BJ (cell line): ENCODE results near the gene MAST2. TPM values are rescaled to one million over a fixed set of nuclear protein-coding genes. Genes with fewer than 3 reads are reported as not detected.
"Not testable (repeated sequence)": the region's sequence is repeated elsewhere in the genome, so short reads cannot be mapped to it uniquely, and the experiment has no call there.

Experiments
- CTCF ChIA-PET: fragments of 350-600 bp; formaldehyde crosslinking; extraction: SDS; loops from one replicate; lab custom pipeline; 2021; ENCODE audit warnings: antibody characterized with exemption, inconsistent platforms; lab: Yijun Ruan, JAX
- POLR2A ChIA-PET: fragments of 300-600 bp; sonication (Branson Sonifier 250); formaldehyde crosslinking; extraction: SDS; loops from one replicate; lab custom pipeline; 2021; ENCODE audit warnings: antibody characterized with exemption; lab: Charles Lee
- DNase-seq: peaks from one replicate; pipeline ENCODE4 v3.0.0-alpha.2; 2011; ENCODE audit warnings: low read depth
- H3K27me3 ChIP-seq: 2 replicates; pipeline ENCODE4 v1.6.0; 2011; ENCODE audit warnings: low read length; ENCODE audit not compliant: control insufficient read depth, insufficient read depth
- H3K36me3 ChIP-seq: 2 replicates; pipeline ENCODE4 v1.5.1; 2011; ENCODE audit warnings: low read length; ENCODE audit not compliant: control insufficient read depth, insufficient read depth
- H3K4me3 ChIP-seq: 2 replicates; pipeline ENCODE4 v1.5.1; 2011; ENCODE audit warnings: low read depth, mild to moderate bottlenecking, control low read depth, low read length
- polyA plus RNA-seq: library from polyadenylated mRNA; depleted of rRNA; stranded (reverse); fragments of >200 nt; gene quantifications from 2 replicates; pipeline ENCODE4 v1.2.3, GENCODE V29; 2011
- TF ChIP-seq, protein P1 (sequence below): IDR thresholded peaks from 2 replicates; pipeline ENCODE4 v1.5.1; 2011; ENCODE audit warnings: low read depth, mild to moderate bottlenecking, control low read depth, inconsistent platforms, low read length, moderate library complexity; ENCODE audit not compliant: insufficient read depth

Gene MAST2
- polyA plus RNA-seq, 1 experiment: 47.2 TPM

DNA sequence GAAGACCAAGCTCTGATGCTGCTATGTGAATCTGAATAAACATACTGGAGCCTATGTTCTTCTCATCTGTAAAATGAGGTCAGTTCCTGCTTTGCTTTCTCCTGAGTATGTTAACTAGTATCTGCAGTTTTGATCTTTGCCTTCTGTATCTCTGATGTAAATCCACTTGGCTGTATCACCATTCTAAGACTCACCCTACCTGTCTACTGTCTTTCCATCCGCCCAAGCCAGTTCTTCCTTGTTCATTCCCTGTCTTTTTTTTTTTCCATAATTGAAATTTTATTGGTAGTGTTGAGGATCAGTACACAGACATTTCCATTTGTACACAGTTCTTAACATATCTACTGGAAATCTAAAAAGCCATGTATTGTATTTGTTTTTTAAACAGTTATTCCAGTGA, 31.3 kb downstream of the MAST2 start:
- Histone ChIP-seq H3K27me3 (no peaks in the 10 kb centered on the region), H3K4me3 (no peak overlapping the region), H3K36me3 (no peaks in the 10 kb centered on the region)
- POLR2A ChIA-PET: no interaction called here
- TF ChIP-seq, protein P1, sequence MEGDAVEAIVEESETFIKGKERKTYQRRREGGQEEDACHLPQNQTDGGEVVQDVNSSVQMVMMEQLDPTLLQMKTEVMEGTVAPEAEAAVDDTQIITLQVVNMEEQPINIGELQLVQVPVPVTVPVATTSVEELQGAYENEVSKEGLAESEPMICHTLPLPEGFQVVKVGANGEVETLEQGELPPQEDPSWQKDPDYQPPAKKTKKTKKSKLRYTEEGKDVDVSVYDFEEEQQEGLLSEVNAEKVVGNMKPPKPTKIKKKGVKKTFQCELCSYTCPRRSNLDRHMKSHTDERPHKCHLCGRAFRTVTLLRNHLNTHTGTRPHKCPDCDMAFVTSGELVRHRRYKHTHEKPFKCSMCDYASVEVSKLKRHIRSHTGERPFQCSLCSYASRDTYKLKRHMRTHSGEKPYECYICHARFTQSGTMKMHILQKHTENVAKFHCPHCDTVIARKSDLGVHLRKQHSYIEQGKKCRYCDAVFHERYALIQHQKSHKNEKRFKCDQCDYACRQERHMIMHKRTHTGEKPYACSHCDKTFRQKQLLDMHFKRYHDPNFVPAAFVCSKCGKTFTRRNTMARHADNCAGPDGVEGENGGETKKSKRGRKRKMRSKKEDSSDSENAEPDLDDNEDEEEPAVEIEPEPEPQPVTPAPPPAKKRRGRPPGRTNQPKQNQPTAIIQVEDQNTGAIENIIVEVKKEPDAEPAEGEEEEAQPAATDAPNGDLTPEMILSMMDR: no peak
- CTCF ChIA-PET: no interaction called here
- no peak for DNase-seq

DNA sequence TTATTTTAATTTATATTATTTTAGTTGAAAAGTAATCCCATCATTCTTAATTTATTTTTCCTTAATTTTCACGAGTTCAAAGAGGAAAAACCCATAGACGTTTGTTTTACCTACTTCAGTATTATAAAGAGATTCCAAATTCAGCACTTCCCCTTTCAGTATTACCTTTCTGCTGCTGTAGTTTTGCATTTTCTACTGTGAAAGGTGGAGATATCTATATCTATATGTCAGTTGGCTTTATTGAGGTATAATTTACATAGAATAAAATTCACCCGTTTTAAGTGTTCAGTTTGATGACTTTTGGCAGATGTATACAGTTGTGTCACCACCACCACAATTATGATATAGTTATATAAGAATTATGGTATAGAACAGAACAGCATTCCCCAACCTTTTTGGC, 33.0 kb downstream of the MAST2 start:
- no peak overlapping the region for H3K4me3 ChIP-seq
- no peak for DNase-seq
- H3K27me3 ChIP-seq: no peaks in the 10 kb centered on the region
- no peaks in the 10 kb centered on the region for H3K36me3 ChIP-seq
- TF ChIP-seq, protein P1: no peak
- POLR2A ChIA-PET: no interaction called here
- CTCF ChIA-PET: interaction anchor here (1.0 kb wide), 1 partner anchor 21 kb away, joined by 3 read pairs; no protein-coding TSS in a partner anchor

DNA sequence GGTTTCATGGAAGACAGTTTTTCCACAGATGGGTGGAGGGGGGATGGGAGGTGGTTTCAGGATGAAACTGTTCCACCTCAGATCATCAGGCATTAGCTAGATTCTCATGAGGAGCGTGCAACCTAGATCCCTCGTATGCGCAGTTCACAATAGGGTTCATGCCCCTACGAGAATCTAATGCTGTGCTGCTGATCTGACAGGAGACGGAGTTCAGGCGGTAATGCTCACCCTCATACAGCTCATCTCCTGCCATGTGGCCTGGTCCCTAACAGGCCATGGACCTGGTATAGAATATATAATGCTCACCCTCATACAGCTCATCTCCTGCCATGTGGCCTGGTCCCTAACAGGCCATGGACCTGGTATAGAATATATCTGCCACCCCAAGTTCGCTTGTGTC, 33.4 kb downstream of the MAST2 start:
- DNase-seq, H3K27me3 ChIP-seq, H3K4me3 ChIP-seq, H3K36me3 ChIP-seq, POLR2A ChIA-PET: not testable (repeated sequence)
- CTCF ChIA-PET: interaction anchor here (1.0 kb wide), 1 partner anchor 21 kb away, joined by 3 read pairs; no protein-coding TSS in a partner anchor

DNA sequence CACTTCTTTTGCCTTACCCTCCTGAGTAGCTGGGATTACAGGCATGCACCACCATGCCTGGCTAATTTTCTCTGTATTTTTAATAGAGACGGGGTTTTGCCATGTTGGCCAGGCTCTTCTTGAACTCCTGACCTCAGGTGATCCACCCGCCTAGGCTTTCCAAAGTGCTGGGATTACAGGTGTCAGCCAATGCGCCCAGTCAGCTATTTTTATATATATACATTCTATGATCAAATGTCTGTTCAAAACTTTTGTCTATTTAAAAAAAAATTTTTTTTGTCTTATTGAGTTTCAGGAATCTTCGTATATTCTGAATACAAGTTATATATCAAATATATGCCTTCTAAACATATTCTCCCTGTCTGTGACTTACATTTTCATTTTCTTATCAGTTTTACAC, 34.9 kb downstream of the MAST2 start:
- POLR2A ChIA-PET, H3K27me3 ChIP-seq, CTCF ChIA-PET, H3K36me3 ChIP-seq, H3K4me3 ChIP-seq, DNase-seq: not testable (repeated sequence)

DNA sequence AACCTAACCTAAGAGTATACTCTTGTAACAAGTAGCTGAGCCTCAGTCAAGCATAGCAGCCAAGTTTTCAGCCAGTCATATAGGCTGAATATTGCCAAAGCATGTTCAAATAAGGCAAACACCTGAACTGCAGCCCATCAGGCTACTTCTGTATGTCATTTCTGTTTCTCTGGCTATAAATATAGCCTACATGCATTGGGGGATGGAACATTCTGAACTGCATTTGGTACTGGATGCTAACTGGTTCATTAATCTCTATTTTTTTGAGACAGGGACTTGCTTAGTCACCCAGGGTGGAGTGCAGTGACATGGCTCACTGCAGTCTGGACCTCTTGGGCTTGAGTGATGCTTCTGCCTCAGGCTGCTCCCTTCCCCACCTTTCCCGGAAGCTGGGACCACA, 37.3 kb downstream of the MAST2 start:
- ChIA-PET CTCF (interaction anchor here (0.6 kb wide), 1 partner anchor 339 kb away, joined by 3 read pairs; no protein-coding TSS in a partner anchor), POLR2A (no interaction called here)
- TF ChIP-seq, protein P1: no peak
- DNase-seq: no peak
- no peaks in the 10 kb centered on the region for H3K36me3 ChIP-seq
- no peak overlapping the region for H3K4me3 ChIP-seq
- no peaks in the 10 kb centered on the region for H3K27me3 ChIP-seq

DNA sequence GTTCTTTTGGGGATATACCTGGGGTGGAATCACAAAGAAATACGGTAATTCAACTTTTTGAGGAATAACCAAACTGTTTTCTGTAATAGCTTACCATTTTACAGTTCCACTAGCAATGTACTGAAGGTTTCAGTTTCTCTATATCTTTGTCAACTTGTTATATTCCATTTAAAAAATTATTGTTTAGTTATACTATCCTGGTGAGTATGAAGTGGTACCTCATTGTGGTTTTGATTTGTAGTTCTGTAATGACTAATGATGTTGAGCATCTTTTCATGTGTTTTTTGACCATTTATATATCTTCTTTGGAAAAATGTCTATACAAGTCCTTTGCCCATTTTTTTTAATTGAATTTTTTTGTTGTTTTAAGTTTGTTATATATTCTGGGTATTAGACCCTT, 39.4 kb downstream of the MAST2 start:
- H3K36me3 ChIP-seq: no peaks in the 10 kb centered on the region
- POLR2A ChIA-PET: no interaction called here
- DNase-seq: no peak
- H3K27me3 ChIP-seq: no peaks in the 10 kb centered on the region
- no peak overlapping the region for H3K4me3 ChIP-seq
- CTCF ChIA-PET: interaction anchor here (1.6 kb wide), 1 partner anchor 38 kb away, joined by 4 read pairs; no protein-coding TSS in a partner anchor
- TF ChIP-seq, protein P1: no peak
